GM12801 (cell line): ENCODE results near the gene CACNA1I.

Source experiments
- TF ChIP-seq, protein P1 (sequence below): IDR thresholded peaks from one replicate; pipeline ENCODE4 v1.5.1; 2011; ENCODE audit warnings: control low read depth; ENCODE audit not compliant: insufficient read length; ENCODE audit errors: extremely low read depth

CACNA1I gene

DNA sequence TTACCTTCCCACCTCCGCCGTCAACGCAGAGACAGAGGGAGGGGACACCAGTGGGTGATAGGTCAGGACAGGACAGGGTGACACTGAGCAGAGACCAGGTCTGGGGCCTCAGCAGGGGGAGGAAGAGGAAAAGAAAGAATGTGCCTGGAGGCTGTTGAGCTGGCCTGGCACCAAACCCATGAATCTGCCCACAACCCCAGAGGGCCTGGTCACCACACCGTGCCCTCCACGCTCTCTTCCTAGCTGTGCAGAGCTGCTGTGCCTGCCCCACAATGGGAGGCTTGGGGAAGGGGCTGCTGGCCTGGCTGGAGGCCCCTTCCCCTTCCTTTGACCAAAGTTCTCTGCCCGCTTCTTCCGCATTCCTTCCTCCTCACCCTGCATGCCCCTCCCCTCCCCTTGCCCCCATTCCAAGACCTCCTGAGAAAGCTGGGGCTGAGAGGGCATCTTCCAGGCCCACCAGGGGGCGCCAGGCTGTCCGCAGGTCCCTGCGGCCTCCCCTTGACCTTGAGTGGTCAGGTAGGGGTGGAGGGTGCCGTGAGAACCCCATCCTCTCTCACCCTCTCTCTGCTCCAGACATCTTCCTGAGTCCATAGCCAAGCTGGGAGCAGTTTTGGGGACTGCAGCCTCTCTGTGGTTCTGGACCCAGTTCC, 11.0 kb upstream of the CACNA1I start:
- TF ChIP-seq, protein P1, sequence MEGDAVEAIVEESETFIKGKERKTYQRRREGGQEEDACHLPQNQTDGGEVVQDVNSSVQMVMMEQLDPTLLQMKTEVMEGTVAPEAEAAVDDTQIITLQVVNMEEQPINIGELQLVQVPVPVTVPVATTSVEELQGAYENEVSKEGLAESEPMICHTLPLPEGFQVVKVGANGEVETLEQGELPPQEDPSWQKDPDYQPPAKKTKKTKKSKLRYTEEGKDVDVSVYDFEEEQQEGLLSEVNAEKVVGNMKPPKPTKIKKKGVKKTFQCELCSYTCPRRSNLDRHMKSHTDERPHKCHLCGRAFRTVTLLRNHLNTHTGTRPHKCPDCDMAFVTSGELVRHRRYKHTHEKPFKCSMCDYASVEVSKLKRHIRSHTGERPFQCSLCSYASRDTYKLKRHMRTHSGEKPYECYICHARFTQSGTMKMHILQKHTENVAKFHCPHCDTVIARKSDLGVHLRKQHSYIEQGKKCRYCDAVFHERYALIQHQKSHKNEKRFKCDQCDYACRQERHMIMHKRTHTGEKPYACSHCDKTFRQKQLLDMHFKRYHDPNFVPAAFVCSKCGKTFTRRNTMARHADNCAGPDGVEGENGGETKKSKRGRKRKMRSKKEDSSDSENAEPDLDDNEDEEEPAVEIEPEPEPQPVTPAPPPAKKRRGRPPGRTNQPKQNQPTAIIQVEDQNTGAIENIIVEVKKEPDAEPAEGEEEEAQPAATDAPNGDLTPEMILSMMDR = no peak

DNA sequence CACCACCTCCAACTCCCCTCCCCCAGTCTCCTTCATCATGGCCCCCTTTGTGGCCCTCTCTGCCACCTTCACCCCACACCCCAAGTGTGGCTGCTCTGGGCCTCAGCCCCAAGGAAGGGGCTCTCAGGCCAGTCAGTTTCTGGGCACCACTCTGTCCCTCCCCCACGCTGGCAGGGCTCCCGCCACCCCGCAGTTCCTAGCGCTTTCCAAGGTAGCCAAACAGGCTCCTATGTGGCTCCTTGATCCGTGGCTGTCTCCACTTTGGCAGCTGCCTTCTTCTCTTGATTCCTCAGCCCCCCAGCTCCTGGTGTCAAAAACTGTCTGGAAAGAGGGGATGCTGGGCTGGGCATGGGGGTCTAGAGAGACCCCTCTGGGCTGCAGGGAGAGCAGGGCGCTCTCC, 10.4 kb upstream of the CACNA1I start:
- TF ChIP-seq, protein P1 = no peak

DNA sequence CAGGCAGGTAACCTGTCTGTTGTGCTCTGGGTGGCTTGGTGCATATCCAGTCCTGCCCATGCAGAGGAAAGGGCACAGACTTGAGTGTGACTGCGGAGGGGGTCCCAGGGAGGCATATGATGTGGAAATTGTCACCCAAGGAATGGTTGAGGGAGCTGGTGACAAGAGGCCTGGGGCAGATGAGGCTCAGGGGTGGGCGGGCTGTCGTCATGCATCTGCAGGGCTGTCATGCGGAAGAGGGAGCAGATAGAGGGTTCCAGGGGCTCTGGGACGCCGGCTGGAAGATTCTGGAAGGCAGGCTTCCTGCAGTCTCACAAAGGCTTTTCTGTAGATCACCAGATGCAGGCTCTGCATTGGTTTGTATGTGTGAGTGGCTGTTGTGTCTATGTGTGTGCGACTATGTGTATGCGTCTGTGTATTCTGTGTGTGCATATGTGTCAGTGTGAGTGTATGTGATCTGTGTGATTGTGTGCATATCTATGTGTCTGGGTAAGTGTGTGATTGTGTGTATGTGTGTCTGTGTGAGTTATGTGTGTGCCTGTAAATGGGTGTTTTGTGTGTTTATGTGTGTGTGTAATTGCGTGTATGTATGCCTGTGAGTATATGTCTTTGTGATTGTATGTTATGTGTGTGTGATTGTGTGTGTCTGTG, 7.6 kb upstream of the CACNA1I start:
- TF ChIP-seq, protein P1 = no peak

DNA sequence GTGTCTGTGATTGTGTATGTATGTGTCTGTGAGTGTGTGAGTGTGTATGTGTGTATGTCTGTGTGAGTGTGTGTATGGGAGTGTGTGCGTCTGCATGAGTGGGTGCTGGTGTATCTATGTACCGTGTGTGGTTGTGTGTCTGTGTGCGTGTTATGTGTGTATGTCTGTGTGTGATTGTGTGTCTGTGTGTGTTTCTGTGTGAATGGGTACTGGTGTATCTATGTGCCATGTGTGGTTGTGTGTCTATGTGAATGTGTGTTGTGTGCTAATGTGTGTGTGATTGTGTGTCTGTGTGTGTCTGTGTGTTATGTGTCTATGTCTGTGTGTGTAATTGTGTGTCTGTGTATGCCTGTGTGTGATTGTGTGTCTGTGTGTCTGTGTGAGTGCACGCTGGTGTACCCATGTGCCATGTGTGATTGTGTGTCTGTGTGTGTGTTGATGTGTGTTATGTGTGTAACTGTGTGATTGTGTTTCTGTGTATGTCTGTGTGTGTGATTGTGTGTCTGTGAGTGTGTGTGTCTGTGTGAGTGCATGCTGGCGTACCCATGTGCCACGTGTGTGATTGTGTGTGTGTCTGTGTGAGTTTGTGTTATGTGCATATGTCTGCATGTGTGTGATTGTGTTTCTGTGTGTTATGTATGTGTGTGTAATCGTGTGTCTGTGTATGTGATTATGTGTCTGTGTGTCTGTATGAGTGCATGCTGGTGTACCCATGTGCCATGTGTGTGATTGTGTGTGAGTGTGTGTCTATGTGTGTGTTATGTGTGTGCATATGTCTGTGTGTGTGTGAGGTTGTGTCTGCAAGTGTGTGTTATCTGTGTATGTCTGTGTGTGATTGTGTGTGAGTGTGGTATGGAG, 6.8 kb upstream of the CACNA1I start:
- TF ChIP-seq, protein P1 = no peak

DNA sequence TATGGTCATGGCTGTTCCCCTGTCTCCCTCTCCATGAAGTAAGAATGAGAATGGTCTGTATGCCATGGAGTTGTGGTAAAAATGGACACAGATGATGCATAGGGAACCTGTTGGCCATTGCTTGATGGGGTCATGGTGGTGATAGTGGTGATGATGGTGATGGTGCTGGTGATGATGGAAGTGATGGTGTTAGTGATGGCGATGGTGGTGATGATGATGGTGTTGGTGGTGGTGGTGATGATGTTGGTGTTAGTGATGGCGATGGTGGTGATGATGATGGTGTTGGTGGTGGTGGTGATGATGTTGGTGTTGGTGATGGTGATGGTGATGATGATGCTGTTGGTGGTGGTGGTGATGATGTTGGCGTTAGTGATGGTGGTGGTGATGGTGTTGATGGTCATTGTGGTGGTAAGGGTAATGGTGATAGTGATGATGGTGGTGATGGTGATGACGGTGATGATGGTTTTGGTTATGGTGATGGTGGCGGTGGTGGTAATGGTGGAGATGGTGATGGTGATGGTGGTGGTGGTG, 5.1 kb upstream of the CACNA1I start:
- TF ChIP-seq, protein P1 = no peak

DNA sequence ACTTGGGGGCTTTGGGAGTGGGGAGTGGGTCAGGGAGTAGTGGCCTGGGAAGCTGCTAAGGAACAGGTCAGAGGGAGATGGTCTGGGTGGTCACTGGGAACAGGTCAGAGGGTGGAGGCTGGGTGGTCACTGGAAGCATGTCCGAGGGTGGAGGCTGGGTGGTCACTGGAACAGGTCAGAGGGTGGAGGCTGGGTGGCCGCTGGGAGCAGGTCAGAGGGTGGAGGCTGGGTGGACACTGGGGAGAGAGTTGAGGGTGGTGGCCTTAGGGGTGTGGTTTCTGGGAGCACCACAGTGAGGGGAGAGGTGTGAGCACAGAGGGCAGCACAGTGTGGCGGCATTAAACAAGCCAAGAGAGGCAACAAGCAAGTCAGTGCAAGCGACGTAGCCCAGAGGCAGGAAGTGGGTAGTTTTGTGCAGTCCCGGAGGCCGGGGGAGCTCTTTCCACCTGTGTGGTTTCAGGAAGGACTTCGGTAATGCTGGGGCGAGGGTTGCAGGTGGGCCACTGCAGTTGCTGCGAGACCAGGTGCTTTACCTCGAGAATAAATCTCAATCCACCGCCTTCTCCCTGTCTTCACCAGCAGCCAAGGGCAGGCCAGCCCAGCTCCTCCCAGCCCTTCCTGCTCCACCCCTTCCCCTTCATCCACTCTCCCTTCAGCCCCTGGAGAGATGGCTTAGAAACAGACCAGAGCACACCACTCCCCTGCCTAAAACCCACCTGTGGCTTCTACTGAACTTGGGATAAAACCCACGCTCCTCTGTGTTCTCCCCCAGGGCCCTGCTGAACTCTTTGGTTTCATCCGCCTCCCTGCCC, 3.2 kb upstream of the CACNA1I start:
- TF ChIP-seq, protein P1 = no peak
